Measurements from ENCODE around the gene SCOC. TPM values are rescaled to one million over a fixed set of nuclear protein-coding genes. Genes with fewer than 3 reads are reported as not detected.

SCOC gene
- total and polyA plus RNA-seq, 2 of the 13 experiments (the other 11 are each of a cell fraction or from before 2014, with no cell fraction given), result 43.8 to 65.2 TPM

- no TSS peak for BruUV-seq (replicated peaks)
- CTCF ChIA-PET (ENCODE audit: low intra/inter-chr PET ratio, low total read pairs), result no interaction called here
- Histone ChIP-seq H3K36me3 (replicated peaks in 1 of 2; ENCODE audit: control insufficient read depth in 1 of 2, insufficient read depth in 2 of 2, low read length in 2 of 2) (no peaks in the 10 kb centered on the region), H3K4me2 (ENCODE audit: low read depth, low read length) (no peak overlapping the region), H4K20me1 (ENCODE audit: insufficient read depth, low read length) (no peaks in the 10 kb centered on the region), H3K27me3 (ENCODE audit: control insufficient read depth in 1 of 2, insufficient read depth in 2 of 2, low read length in 2 of 2) (peaks cover 0 to 6% of the 10 kb centered on the region in 2 experiments; a peak in 2 of 5 replicates), H3K4me3 (replicated peaks in 1 of 3; ENCODE audit: insufficient read depth in 1 of 3, low read depth in 2 of 3, low read length in 3 of 3) (no peak overlapping the region), H3K9me3 (ENCODE audit: low read length) (no peaks in the 10 kb centered on the region), H3K79me2 (ENCODE audit: insufficient read depth, low read length) (no peaks in the 10 kb centered on the region), H3K9ac (ENCODE audit: insufficient read depth, low read depth, low read length) (no peak overlapping the region), H2AFZ (ENCODE audit: low read length) (no peak overlapping the region), H3K4me1 (ENCODE audit: insufficient read depth, low read length) (no peaks in the 10 kb centered on the region), H3K27ac (ENCODE audit: extremely low read length, insufficient read depth, low read length) (no peak overlapping the region)
- TF ChIP-seq THAP11 (CRISPR knock-in tag; IDR thresholded peaks at IDR 0.05), result no peak
- FAIRE-seq (no peak), ATAC-seq (no peak; the same call in 2 of the 3 replicates), DNase-seq (ENCODE audit: low spot score) (no peak)
- 4% methylated on average over 2 of the region's 2 CpGs for WGBS (ENCODE audit: low lambda C conversion rate)
- intact Hi-C loops (cut with micrococcal nuclease; ENCODE audit: unreplicated experiment), result no loop called here
- POLR2A ChIA-PET, result no interaction called here
- in situ Hi-C loops (cut with HindIII; ENCODE audit: extremely low pct_ligation_motif_present, low pct_unique_long_range_greater_than_20kb), result loop anchor here (10.0 kb wide), 2 partner anchors 265 to 505 kb away; no protein-coding TSS in a partner anchor
Observed at GRCh38 chr4:140349816-140350215, 23.6 kb upstream of the SCOC start.

DNA sequence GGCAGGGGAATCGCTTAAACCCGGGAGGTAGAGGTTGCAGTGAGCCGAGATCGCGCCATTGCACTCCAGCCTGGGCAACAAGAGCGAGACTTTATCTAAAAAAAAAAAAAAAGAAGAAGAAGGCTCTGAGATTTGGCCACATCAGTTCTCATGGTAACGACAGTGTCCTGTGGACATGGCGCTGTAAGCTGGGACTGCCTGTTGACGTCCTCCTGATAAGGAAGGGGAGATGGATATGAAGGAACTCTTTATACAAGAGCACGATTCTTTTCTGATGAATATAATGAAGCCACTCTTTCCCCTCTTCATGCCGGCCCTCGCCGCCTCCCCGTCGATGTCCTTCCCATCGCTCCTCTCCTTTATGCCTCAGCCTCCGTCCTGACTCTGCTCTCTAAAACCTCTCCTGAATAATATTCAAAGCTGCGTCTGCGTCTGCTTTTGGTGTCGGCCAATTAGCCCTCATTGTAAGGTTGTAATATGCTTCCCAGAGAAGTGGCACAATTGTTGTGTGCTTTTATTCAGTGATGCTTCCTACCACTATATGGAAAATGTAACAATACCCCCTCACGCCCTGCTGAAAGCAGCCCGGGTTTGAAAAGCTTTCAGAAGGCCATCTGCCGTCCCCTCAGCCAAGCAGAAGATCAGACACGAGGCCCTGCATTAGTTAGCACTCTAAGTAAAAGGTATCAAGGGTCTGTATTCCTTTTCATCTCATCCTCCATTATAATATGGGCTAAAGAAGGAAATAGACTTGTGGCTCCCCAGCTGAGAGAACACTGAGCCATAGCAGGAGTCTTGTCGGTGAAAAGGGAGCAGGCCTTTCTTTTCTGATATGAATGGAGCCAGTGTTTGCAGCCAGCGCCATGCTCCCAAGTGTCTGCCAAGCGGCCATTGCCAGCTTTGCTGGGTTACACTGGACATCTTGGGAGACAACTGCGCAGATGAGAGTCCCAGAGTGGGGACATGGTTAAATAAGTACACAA is 22.1 kb upstream of the SCOC start:
- ChIA-PET POLR2A (no interaction called here), CTCF (ENCODE audit: low intra/inter-chr PET ratio, low total read pairs) (no interaction called here)
- intact Hi-C loops (cut with micrococcal nuclease; ENCODE audit: unreplicated experiment), result no loop called here
- H3K4me3 ChIP-seq (replicated peaks in 1 of 3; ENCODE audit: insufficient read depth in 1 of 3, low read depth in 2 of 3, low read length in 3 of 3), result no peak overlapping the region
- peaks cover 0 to 6% of the 10 kb centered on the region in 2 experiments; a peak in 2 of 5 replicates for H3K27me3 ChIP-seq (ENCODE audit: control insufficient read depth in 1 of 2, insufficient read depth in 2 of 2, low read length in 2 of 2)
- no peaks in the 10 kb centered on the region for H3K9me3 ChIP-seq (ENCODE audit: low read length)
- H3K4me1 ChIP-seq (ENCODE audit: insufficient read depth, low read length), result no peaks in the 10 kb centered on the region
- no TSS peak for BruUV-seq (replicated peaks)
- H3K4me2 ChIP-seq (ENCODE audit: low read depth, low read length), result no peak overlapping the region
- no peak overlapping the region for H3K27ac ChIP-seq (ENCODE audit: extremely low read length, insufficient read depth, low read length)
- no peaks in the 10 kb centered on the region for H3K36me3 ChIP-seq (replicated peaks in 1 of 2; ENCODE audit: control insufficient read depth in 1 of 2, insufficient read depth in 2 of 2, low read length in 2 of 2)
- no peaks in the 10 kb centered on the region for H4K20me1 ChIP-seq (ENCODE audit: insufficient read depth, low read length)
- TF ChIP-seq ZNF713 (CRISPR knock-in tag; IDR thresholded peaks at IDR 0.05) (no peak), DR1 (CRISPR knock-in tag; IDR thresholded peaks at IDR 0.05) (no peak), FOXK2 (IDR thresholded peaks at IDR 0.05) (no peak), ARNT (IDR thresholded peaks at IDR 0.05) (no peak), THYN1 (CRISPR knock-in tag; IDR thresholded peaks at IDR 0.05; ENCODE audit: borderline replicate concordance, low read depth) (no peak), BATF2 (CRISPR knock-in tag; IDR thresholded peaks at IDR 0.05) (no peak), MTA1 (CRISPR knock-in tag; IDR thresholded peaks at IDR 0.05; ENCODE audit: borderline replicate concordance) (no peak), GTF2F1 (IDR thresholded peaks at IDR 0.05; ENCODE audit: low read length) (no peak), ZNF788 (CRISPR knock-in tag; IDR thresholded peaks at IDR 0.05; ENCODE audit: borderline replicate concordance) (no peak), ESRRA (CRISPR knock-in tag; IDR thresholded peaks at IDR 0.05; ENCODE audit: low read depth) (no peak), NFE2 (CRISPR knock-in tag; IDR thresholded peaks at IDR 0.05) (no peak), ZNF569 (CRISPR knock-in tag; IDR thresholded peaks at IDR 0.05; ENCODE audit: borderline replicate concordance) (no peak)
- in situ Hi-C loops (cut with HindIII; ENCODE audit: extremely low pct_ligation_motif_present, low pct_unique_long_range_greater_than_20kb), result loop anchor here (10.0 kb wide), 2 partner anchors 263 to 503 kb away; no protein-coding TSS in a partner anchor
- WGBS (ENCODE audit: low lambda C conversion rate), result 52% methylated on average over 28 of the region's 28 CpGs
- no peaks in the 10 kb centered on the region for H3K79me2 ChIP-seq (ENCODE audit: insufficient read depth, low read length)
- H3K9ac ChIP-seq (ENCODE audit: insufficient read depth, low read depth, low read length), result no peak overlapping the region
- DNase-seq (ENCODE audit: low spot score), result no peak
- H2AFZ ChIP-seq (ENCODE audit: low read length), result no peak overlapping the region
- ATAC-seq, result no peak
- FAIRE-seq, result no peak
